ENCODE data around the gene PAIP2B.

DNA sequence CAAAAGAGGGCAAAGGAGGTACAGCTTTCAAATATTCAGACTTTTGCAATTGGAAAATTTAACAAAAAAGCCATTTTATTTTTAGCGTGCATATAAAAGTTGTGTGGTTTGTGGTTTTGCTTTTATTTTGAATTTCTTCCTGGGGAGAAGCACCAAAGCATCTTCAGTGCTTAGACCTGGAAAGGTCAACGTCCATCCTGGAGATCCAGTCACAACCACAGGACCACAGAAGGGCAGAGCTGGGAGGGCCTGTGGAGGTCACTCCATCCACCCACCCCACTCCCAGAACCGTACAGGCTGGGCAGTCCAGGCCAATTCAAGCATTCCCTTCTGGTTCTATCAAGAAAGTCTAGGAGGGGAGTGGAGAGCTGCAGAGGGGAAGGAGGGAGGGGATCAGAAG is 52.7 kb downstream of the PAIP2B start:
- TF ChIP-seq, protein P1, sequence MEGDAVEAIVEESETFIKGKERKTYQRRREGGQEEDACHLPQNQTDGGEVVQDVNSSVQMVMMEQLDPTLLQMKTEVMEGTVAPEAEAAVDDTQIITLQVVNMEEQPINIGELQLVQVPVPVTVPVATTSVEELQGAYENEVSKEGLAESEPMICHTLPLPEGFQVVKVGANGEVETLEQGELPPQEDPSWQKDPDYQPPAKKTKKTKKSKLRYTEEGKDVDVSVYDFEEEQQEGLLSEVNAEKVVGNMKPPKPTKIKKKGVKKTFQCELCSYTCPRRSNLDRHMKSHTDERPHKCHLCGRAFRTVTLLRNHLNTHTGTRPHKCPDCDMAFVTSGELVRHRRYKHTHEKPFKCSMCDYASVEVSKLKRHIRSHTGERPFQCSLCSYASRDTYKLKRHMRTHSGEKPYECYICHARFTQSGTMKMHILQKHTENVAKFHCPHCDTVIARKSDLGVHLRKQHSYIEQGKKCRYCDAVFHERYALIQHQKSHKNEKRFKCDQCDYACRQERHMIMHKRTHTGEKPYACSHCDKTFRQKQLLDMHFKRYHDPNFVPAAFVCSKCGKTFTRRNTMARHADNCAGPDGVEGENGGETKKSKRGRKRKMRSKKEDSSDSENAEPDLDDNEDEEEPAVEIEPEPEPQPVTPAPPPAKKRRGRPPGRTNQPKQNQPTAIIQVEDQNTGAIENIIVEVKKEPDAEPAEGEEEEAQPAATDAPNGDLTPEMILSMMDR (IDR thresholded peaks at IDR 0.05) = no peak
- no peak for TF ChIP-seq POLR2A (IDR thresholded peaks at IDR 0.05)

All from right lobe of liver (tissue), 4 donors.